ENCODE measurements around the gene EID1.
"Not testable (repeated sequence)": the region's sequence is repeated elsewhere in the genome, so short reads cannot be mapped to it uniquely, and the experiment has no call there.

EID1 gene

DNA sequence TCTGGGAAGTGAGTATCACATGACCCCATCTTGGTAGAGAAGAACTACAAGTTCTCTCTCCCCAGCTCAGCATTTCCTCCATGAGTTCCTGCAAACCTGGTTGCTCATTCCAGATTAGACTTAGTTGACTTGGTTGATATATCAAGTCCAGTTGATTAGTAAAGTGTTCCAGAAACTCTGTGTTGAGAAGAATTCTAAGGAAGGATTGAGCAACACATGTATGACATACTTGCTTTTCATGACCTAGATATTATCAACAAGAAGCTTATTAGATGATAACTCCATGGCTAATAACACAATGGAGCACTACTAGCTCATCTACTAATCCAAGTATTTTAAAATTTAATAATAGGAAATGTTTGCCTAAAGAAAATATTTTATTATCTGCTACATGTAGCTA lies 6.4 kb upstream of the EID1 start:
- DNase-seq, result no peak

- no peak for DNase-seq
These were observed 5.3 kb upstream of the EID1 start for GRCh38 chr15:48872632-48873031.

- DNase-seq, result no peak
These were observed 2.5 kb upstream of the EID1 start for GRCh38 chr15:48875241-48875960.

- DNase-seq, result no peak
These were observed 1.9 kb upstream of the EID1 start for GRCh38 chr15:48876057-48876456.

GRCh38 chr15:48880070-48880634 lies 2.2 kb downstream of the EID1 start:
- no peak for DNase-seq

DNA sequence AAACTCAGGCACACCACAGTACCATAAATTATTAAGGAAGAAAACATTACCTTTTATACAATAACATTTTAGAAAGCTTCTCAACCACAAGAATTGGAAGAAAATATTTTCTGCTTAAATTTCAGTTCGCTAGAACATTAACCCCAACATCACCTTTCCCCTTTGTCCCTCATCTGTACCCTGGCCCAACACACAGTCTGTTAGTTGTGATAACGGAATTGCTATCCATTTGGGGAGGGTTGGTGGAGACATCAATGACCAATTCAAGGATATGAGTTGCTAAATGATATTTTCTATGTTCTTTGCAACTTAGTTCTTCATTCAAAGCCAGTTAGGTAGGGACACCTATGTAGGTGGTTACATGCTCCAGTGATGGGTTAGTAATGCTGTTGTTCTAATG lies 5.8 kb downstream of the EID1 start:
- DNase-seq, result no peak

DNA sequence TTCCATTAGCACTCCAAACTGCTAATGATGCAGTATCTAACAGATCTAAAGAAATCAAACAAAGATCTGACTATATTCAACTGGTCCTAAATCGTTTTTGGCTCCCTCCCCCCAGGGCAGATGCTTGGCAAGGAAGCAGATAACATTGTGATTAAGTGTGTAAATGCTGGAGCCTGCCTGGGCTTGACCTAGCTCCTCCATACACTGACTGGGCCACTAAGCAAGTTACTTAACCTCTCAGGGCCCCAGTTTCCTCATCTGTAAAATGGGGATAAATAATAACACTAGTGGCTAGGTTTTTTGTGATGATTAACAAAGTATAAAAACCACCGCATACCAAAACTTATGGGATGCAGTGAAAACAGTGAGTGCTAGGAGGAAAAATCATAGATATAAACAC lies 9.2 kb downstream of the EID1 start:
- DNase-seq, result no peak

DNA sequence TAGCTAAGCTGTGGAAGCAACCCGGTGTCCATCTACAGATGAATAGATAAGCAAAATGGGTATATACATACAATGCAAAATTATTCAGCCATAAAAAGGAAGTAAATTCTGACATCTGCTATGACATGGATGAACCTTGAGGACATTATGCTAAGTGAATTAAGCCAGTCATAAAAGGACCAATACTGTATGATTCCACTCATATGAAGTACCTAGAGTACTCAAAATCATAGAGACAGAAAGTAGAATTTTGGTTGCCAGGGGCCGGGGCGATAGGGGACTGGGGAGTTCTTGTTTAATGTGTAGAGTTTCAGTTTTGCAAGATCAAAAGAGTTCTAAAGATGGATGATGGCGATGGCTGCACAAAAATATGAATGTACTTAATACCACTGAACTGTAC lies 10.3 kb downstream of the EID1 start:
- DNase-seq, result no peak

DNA sequence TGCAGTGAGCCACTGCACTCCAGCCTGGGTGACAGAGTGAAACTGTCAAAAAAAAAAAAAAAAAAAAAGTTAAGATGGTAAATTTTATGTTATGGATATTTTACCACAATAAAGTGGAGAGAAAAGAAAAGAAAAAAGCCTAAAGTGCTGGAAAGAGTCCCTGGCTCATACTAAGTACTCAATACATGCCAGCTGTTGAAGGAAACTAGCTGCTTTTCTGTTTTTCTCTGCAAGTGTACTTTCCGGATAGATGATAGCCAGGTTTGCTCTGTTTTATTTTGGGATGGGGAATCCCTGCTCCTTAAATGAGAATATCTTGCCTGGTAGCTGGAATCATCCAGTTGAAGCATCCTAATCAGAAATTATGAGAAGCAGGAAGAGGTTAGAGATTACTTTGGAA lies 10.9 kb downstream of the EID1 start:
- no peak for DNase-seq

DNA sequence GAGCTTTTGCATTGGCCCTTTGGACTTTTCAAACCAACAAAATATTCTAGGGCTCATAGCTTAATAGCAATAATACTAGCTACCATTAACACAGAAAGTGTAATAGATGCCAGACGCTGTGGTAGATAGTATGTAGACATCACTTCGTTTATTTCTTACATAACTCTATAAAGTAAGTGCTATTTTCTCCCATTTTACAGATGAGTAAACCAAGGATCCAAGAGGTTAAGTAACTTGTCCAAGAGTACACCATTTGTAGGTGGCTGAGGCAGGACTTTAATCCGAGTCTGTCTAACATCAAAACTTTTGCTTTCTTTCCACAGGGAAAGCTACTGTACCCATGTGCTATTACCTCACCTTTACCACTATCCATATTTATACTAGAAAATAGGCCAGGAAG lies 12.0 kb downstream of the EID1 start:
- no peak for DNase-seq

GRCh38 chr15:48890375-48890972 lies 12.5 kb downstream of the EID1 start:
- no peak for DNase-seq

- no peak for DNase-seq
These were observed 13.4 kb downstream of the EID1 start for GRCh38 chr15:48891232-48891765.

GRCh38 chr15:48893311-48893710 lies 15.4 kb downstream of the EID1 start:
- DNase-seq, result no peak

DNA sequence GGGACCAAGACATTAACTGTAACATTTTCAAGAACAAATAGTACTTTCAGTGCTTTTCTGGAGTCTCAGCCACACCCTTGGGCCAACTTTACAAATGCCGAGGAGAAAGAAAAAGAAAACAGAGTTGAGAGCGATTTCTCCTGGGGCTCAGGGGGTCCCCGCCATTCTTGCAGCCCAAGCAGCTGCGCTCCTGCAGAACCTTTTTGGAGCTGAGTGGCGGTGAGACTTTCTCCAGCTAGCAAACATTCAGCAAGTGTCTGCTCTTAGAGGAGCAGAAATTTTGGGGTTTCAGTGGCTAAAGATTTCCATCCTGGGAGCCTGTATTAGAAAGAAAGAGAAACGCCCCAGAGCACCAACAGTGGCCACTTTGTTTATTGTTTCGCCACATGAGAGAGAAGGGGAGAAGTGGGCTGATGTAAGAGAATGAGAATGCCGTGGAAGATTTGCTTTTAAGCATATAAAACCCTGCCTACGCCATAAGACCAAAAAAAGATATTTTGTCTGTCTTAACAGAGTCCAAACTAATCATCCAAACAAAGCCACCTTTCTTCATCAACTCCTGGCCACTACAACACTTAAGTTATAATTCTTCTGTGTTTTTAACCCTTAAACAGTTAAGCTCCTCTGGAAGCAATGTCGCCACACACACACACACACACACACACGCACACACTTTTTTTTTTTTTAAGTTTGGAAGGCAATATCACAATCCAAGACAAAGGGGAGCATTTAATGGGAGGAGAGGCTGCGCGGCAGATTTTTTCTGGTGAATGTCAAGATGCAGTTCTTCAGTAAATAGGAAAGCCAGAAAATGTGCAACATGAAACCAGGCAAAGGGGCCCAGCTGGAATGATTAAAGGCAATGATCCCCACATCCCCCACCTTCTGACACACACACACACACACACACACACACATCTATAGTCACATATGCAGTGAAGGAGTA lies 19.2 kb downstream of the EID1 start:
- no peak for DNase-seq

GRCh38 chr15:48898032-48898431 lies 20.1 kb downstream of the EID1 start:
- DNase-seq, result no peak

DNA sequence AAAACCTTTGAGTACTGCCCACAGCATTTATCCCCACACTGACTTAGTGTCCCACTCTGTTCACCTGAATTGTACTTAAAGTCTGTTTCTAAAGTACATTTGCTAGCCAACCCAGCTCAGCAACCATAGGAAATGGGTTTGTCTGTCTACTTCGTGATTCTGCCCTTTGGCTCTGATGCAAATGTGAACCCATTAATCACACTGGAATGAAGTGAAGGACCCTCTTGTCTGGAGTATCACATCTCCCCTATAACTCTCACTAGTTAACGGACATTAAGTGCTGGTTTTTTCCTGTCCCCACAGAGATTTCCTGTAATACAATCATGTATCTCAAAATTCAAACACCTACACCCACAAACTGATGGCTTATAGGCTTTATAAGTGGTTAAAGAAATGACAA lies 20.5 kb downstream of the EID1 start:
- DNase-seq, result no peak

DNA sequence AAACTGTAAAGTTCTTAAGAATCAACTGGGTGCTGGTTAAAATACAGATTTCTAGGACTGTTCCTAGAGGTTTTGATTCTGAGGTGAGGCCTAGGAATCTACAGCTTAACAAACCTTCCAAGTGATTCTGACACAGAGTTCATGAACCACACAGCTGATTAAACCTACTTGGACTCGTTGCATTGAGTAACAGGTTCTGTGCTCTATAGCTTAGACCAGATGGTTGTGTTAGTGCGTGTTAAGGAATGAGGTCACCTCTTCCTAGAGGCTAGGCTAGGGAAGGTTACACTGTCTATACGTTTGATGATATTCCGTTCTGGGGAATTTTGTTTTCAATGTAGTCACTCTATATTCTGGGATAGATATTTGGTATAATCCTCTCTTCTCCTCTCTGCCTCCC lies 21.9 kb downstream of the EID1 start:
- DNase-seq, result no peak

DNA sequence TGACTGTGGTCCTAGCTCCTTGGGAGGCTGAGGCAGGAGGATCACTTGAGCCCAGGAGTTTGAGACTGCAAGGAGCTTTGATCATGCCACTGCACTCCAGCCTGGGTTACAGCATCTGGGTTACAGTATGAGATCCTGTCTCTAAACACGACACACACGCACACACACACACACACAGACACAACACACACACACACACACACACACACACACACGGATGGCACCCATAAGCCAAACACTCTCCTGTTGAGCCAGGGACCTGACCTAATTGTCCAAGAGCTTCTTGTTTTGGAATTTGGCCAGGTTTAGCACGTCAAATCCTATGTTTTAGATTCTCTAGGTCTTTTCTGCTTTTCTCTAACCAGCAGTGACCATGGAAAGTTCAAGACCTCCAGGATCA lies 26.8 kb downstream of the EID1 start:
- no peak for DNase-seq

DNA sequence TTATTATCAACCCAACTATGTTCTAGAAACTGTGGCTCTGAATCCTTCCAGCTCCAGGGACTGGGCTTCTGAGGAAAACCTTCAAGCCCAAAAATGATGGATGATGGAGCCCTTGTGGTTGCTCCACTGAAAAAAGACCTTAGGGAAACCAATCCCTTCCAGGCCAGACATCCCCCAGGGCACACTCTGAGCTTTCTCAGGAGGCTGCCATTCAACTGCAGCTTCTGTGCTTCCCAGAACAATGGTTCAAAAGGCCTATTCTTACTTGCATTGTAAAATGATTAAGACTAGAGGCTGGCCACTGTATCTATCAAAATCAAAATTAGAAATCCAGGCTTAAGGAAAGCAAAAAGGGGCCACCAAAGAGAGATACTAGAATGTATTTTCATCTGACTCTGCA lies 27.3 kb downstream of the EID1 start:
- no peak for DNase-seq

- no peak for DNase-seq
These were observed 27.9 kb downstream of the EID1 start for GRCh38 chr15:48905847-48906246.

DNA sequence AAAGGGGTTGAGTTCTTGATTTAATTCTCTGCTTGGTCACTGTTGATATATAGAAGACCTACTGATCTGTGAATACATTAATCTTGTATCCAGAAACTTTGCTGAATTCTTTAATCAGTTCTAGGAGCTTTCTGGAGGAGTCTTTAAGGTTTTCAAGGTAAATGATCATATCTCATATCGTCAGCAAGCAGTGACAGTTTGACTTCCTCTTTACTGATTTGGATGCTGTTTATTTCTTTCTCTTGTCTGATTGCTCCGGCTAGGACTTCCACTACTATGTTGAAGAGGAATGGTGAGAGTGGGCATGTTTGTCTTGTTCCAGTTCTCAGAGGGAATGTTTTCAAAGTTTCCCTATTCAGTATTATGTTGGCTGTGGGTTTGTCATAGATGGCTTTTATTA lies 31.4 kb downstream of the EID1 start:
- DNase-seq, result not testable (repeated sequence)

GRCh38 chr15:48910554-48910953 lies 32.6 kb downstream of the EID1 start:
- not testable (repeated sequence) for DNase-seq

GRCh38 chr15:48913141-48913540 lies 35.2 kb downstream of the EID1 start:
- DNase-seq, result no peak

All from activated CD4-positive, alpha-beta T cell treated with anti-CD3 and anti-CD28 coated beads for 4 hours (primary cell).